ENCODE data around the gene CAMK1G. TPM values are rescaled to one million over a fixed set of nuclear protein-coding genes. Genes with fewer than 3 reads are reported as not detected.

The CAMK1G gene
- total RNA-seq = 10 to 100 TPM; 10.1 to 16.7 (median 12.0) TPM
- 10 to 100 TPM in 1 of 2 donors, 1 to 10 TPM in 1; 7.6 to 20.2 TPM for polyA plus RNA-seq
- long read RNA-seq, donor 1, transcript CAMK1G-202 (13 exons, 2,440 nt) = major isoform, 26 of 51 reads
- long read RNA-seq, donor 1, partial matches to known transcripts = 17 of 51 reads
- long read RNA-seq, donor 1, other reads (novel, unspliced or antisense) = 8 of 51 reads
- long read RNA-seq, donor 2, partial matches to known transcripts = 0 of 1 reads
- long read RNA-seq, donor 2, other reads (novel, unspliced or antisense) = 0 of 1 reads
- long read RNA-seq, donor 3, transcript CAMK1G-202 (13 exons, 2,440 nt) = major isoform, 13 of 23 reads
- long read RNA-seq, donor 3, partial matches to known transcripts = 9 of 23 reads
- long read RNA-seq, donor 3, other reads (novel, unspliced or antisense) = 1 of 23 reads

DNA sequence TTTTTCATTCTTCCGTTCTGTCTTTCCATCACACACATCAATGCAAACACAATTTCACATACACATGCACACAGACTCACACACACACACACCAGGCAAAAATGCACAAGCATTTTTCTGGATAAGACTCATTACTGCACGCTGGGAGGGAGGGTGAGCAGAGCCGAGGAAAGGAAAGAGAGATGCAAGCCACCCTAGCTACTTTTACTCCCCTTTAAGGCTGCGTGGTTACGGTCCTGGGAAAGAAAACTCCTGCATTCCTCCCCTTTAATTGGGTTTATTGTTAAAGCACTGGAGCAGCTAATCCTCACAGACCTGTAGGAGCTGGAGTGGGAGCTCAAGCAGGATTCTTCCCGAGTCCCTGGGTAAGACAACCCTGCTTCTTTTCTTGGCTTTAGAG, at the start of gene CAMK1G:
Gene CAMK1G (plus strand): TSS at position 307 of the 400 bp plus-strand sequence. CDS start 11,270 bp downstream, outside the sequence.
- no peaks in the 10 kb centered on the region for H3K36me3 ChIP-seq
- H3K4me3 ChIP-seq = peak within 1 kb of the TSS; percentile 15
- H3K4me1 ChIP-seq (ENCODE audit: insufficient read depth) = peaks cover 8% of the 10 kb centered on the region
- intact Hi-C loops (cut with DNase I) = loop anchor here in 1 of 4 donors (5.0 kb wide), 2 partner anchors 49 to 109 kb away; no protein-coding TSS in a partner anchor
- TF ChIP-seq, protein P1, sequence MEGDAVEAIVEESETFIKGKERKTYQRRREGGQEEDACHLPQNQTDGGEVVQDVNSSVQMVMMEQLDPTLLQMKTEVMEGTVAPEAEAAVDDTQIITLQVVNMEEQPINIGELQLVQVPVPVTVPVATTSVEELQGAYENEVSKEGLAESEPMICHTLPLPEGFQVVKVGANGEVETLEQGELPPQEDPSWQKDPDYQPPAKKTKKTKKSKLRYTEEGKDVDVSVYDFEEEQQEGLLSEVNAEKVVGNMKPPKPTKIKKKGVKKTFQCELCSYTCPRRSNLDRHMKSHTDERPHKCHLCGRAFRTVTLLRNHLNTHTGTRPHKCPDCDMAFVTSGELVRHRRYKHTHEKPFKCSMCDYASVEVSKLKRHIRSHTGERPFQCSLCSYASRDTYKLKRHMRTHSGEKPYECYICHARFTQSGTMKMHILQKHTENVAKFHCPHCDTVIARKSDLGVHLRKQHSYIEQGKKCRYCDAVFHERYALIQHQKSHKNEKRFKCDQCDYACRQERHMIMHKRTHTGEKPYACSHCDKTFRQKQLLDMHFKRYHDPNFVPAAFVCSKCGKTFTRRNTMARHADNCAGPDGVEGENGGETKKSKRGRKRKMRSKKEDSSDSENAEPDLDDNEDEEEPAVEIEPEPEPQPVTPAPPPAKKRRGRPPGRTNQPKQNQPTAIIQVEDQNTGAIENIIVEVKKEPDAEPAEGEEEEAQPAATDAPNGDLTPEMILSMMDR (IDR thresholded peaks at IDR 0.05) = no peak
- peak; percentile 58 for TF ChIP-seq POLR2A (IDR thresholded peaks at IDR 0.05)
- no peaks in the 10 kb centered on the region for H3K27me3 ChIP-seq
- no peak within 1 kb of the TSS for H3K27ac ChIP-seq
- peak in 4 of 5 donors; percentile 34 to 59 (median 50) for DNase-seq
- no peaks in the 10 kb centered on the region for H3K9me3 ChIP-seq
- WGBS, 3 donors = 8 to 15% (median 9%) methylated on average over 6 of the region's 6 CpGs

- no peaks in the 10 kb centered on the region for H3K4me1 ChIP-seq (ENCODE audit: insufficient read depth)
- 76 to 78% (median 77%) methylated on average over 8 of the region's 8 CpGs for WGBS, 3 donors
- no peaks in the 10 kb centered on the region for H3K27me3 ChIP-seq
- H3K27ac ChIP-seq = no peak overlapping the region
- no peaks in the 10 kb centered on the region for H3K36me3 ChIP-seq
- H3K9me3 ChIP-seq = no peaks in the 10 kb centered on the region
- TF ChIP-seq POLR2A (IDR thresholded peaks at IDR 0.05) (no peak), EP300 (IDR thresholded peaks at IDR 0.05) (no peak)
- TF ChIP-seq, protein P1 (IDR thresholded peaks at IDR 0.05) = no peak
- H3K4me3 ChIP-seq = no peak overlapping the region
- DNase-seq = no peak
- intact Hi-C loops (cut with DNase I) = no loop called here
Observed at GRCh38 chr1:209534496-209535250, 48.8 kb upstream of the CAMK1G start.

DNA sequence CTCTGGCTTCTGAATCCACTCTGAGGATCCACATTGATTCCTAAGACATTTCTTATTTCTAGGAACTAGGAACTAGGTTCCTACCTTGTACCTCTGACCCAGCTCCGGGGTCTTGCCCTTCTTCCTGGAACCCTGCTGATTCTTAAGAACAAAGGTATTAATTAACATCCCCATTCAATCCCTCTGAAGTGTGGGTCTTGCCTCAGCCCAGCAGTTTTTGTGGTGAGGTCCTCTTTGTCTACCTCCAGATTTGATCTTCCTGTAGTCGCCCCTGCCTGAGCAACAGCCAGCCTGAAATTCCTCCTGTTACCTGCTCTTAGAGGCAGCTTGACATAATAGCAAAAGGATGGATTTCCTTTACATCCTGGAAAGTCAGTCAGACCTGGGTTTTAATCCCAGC, 46.7 kb upstream of the CAMK1G start:
- 34 to 45% (median 39%) methylated on average over 2 of the region's 2 CpGs for WGBS, 3 donors

More for the DNA sequence above, 46.7 kb upstream of the CAMK1G start:
- H3K27me3 ChIP-seq = no peaks in the 10 kb centered on the region
- no peaks in the 10 kb centered on the region for H3K36me3 ChIP-seq
- H3K4me3 ChIP-seq = no peak overlapping the region
- DNase-seq = no peak
- no peaks in the 10 kb centered on the region for H3K9me3 ChIP-seq
- no peak overlapping the region for H3K27ac ChIP-seq
- TF ChIP-seq, protein P1 (IDR thresholded peaks at IDR 0.05) = no peak
- no peak for TF ChIP-seq POLR2A (IDR thresholded peaks at IDR 0.05)
- TF ChIP-seq EP300 (IDR thresholded peaks at IDR 0.05) = no peak
- intact Hi-C loops (cut with DNase I) = no loop called here
- H3K4me1 ChIP-seq (ENCODE audit: insufficient read depth) = no peaks in the 10 kb centered on the region

Data from ovary (tissue), 10 donors.